Heart left ventricle (tissue), 16 donors: ENCODE results near the gene PCDHB13. TPM values are rescaled to one million over a fixed set of nuclear protein-coding genes. Genes with fewer than 3 reads are reported as not detected.
"Not testable (repeated sequence)": the region's sequence is repeated elsewhere in the genome, so short reads cannot be mapped to it uniquely, and the experiment has no call there.

Experiments
- ATAC-seq, 4 donors: fragments of 200-7000 bp; cut with Tn5 transposase; one replicate each; pipeline ENCODE4 v1.9.1; 2020 to 2022; ENCODE audit warnings: moderate library complexity in 4 of 4, mild to moderate bottlenecking in 3 of 4, moderate number of reproducible peaks in 1 of 4
- DNase-seq, 5 donors: peaks; one replicate each; pipeline ENCODE4 v3.0.0-alpha.2; 2020
- H3K27ac ChIP-seq, 12 donors: fragments of 200-600 bp; sonication (generic) in 4 of 12; one replicate each; pipeline versions ENCODE4 v1.5.0 to v1.8.0; 2016 to 2022; ENCODE audit warnings: mild to moderate bottlenecking in 2 of 12
- H3K27me3 ChIP-seq, 9 donors: fragments of 200-600 bp; sonication (generic) in 2 of 9; one replicate each; pipeline versions ENCODE4 v1.5.1 to v1.8.0; 2016 to 2022; ENCODE audit warnings: mild to moderate bottlenecking in 3 of 9
- H3K36me3 ChIP-seq, 9 donors: fragments of 200-600 bp; sonication (generic) in 2 of 9; one replicate each; pipeline versions ENCODE4 v1.5.0 to v1.8.0; 2018 to 2022; ENCODE audit warnings: mild to moderate bottlenecking in 2 of 9
- H3K4me1 ChIP-seq, 12 donors: fragments of 200-600 bp; sonication (generic) in 4 of 12; one replicate each; pipeline versions ENCODE4 v1.5.0 to v1.8.0; 2016 to 2022; ENCODE audit warnings: mild to moderate bottlenecking in 3 of 12
- H3K4me3 ChIP-seq, 12 donors: fragments of 200-600 bp; sonication (generic) in 4 of 12; one replicate each; pipeline versions ENCODE4 v1.5.0 to v1.8.0; 2017 to 2022; ENCODE audit warnings: mild to moderate bottlenecking in 9 of 12, moderate library complexity in 4 of 12
- H3K9me3 ChIP-seq, 12 donors: fragments of 200-600 bp; sonication (generic) in 4 of 12; one replicate each; pipeline versions ENCODE4 v1.5.0 to v1.8.0; 2016 to 2022; ENCODE audit warnings: mild to moderate bottlenecking in 1 of 12
- CTCF ChIP-seq, 12 donors: fragments of 200-600 bp; sonication (generic) in 4 of 12; IDR thresholded peaks; one replicate each; pipeline versions ENCODE4 v1.5.0 to v1.8.0; 2018 to 2022; ENCODE audit warnings: antibody characterized with exemption in 12 of 12, mild to moderate bottlenecking in 5 of 12
- POLR2A ChIP-seq, 2 donors: fragments of 450-650 bp; IDR thresholded peaks; one replicate each; pipeline ENCODE4 v1.6.1; 2017; ENCODE audit warnings: antibody characterized with exemption in 2 of 2, mild to moderate bottlenecking in 2 of 2, moderate library complexity in 2 of 2
- whole genome bisulfite sequencing, 4 donors: extraction: QIAGEN DNeasy Blood & Tissue Kit in 2 of 4; methylation state at CpG; one replicate each; pipeline versions ENCODE4 v1.1.5 to v1.1.7; 2013 to 2018; 5-methylcytosine and 5-hydroxymethylcytosine counted together
- intact Hi-C, 10 donors: fragments of 100-400 bp; cut with DNase I; formaldehyde crosslinking; loops; one replicate each; pipeline versions ENCODE4 v1.11.1 to v1.14.2; 2022
- polyA plus RNA-seq, 2 donors: library from polyadenylated mRNA; stranded (reverse); fragments of 200-250 nt; gene quantifications; one replicate each; pipeline ENCODE4 v1.2.3, GENCODE V29; 2013
- total RNA-seq, 9 donors: library from RNA; depleted of rRNA in 2 of 9; stranded (reverse); fragments of >200 nt in 2 of 9; fragmentation: NEBNext Ultra II Directional in 3 of 9; extraction: Animal tissue kit (Norgen Biotek cat#: 25700) in 3 of 9; gene quantifications; one replicate each; pipeline versions ENCODE4 v1.1.0 to v1.2.4, GENCODE V29; 2016 to 2023
- donor health status: ischemic (EF 13 %, LVEDD 7.1; RV severe dilation, severe dysfunction).
- donor health status: healthy with polysubstance abuse.
- donor health status: DM: no; HTN: yes; CAD: no.
- donor health status: DM: no; HTN: no; CAD: no.
- donor health status: ischemic (EF 25% LVEDD 6.9; RV normal size, moderate dysfunction).
- donor health status: ischemic (EF 25% LVEDD 5.7; RV mildly dilated, moderate dysfunction).
- donor health status: healthy.
- donor health status: DM: yes; HTN: yes; CAD: no.
- donor health status: ischemic (EF 35%, LVEDD 5.7; RV mildly dilated, moderate dysfunction).
- donor health status: nonischemic (EF 11% LVEDD 7.7; RV severe dilation, severe dysfunction).
- donor health status: DM: yes; HTN: yes; CAD: no.
- donor health status: PGD.
- donor health status: ischemic (EF 29% LVEDD 5.4; RV normal size, mild dysfunction).
- donor health status: nonischemic (EF 23%, LVEDD 6.1; RV moderate dilation, normal function).

The PCDHB13 gene
- total and polyA plus RNA-seq, 11 donors: 0.99 to 5.9 (median 3.6) TPM

- ATAC-seq: peak in 3 of 4 donors; percentile 55 to 88 (median 71)
- not testable (repeated sequence) for H3K4me1 ChIP-seq, H3K36me3 ChIP-seq, H3K27ac ChIP-seq, DNase-seq
- peaks cover 0 to 79% (median 27%) of the 10 kb centered on the region in 12 donors for H3K9me3 ChIP-seq
- intact Hi-C loops: loop anchor here in 3 of 10 donors (10.0 kb wide), 1 partner anchor 387 kb away; no protein-coding TSS in a partner anchor
- H3K4me3 ChIP-seq: peak within 1 kb of the TSS in 3 of 12 donors; percentile 19 to 48 (median 40)
- peaks cover 0 to 71% (median 33%) of the 10 kb centered on the region in 9 donors for H3K27me3 ChIP-seq
- TF ChIP-seq CTCF (IDR thresholded peaks at IDR 0.05): peak in 5 of 12 donors; percentile 5 to 52 (median 8)
- 17 to 27% (median 23%) methylated on average over 14 to 15 of the region's 18 CpGs for WGBS, 4 donors
Measured at GRCh38 chr5:141177577-141178191, 36.0 kb upstream of the PCDHB13 start, which contains the start of gene PCDHB8. TSS of gene PCDHB8 (plus strand) at chr5:141177790. CDS start at chr5:141178035, 245 bp downstream.

DNA sequence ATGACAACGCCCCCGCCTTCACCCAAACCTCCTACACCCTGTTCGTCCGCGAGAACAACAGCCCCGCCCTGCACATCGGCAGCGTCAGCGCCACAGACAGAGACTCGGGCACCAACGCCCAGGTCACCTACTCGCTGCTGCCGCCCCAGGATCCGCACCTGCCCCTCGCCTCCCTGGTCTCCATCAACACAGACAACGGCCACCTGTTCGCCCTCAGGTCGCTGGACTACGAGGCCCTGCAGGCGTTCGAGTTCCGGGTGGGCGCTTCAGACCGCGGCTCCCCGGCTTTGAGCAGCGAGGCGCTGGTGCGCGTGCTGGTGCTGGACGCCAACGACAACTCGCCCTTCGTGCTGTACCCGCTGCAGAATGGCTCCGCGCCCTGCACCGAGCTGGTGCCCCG lies 34.3 kb upstream of the PCDHB13 start:
- H3K27ac ChIP-seq, H3K4me1 ChIP-seq, H3K4me3 ChIP-seq, DNase-seq, H3K36me3 ChIP-seq, ATAC-seq: not testable (repeated sequence)
- intact Hi-C loops: loop anchor here in 3 of 10 donors (10.0 kb wide), 1 partner anchor 385 kb away; no protein-coding TSS in a partner anchor
- peaks cover 0 to 78% (median 24%) of the 10 kb centered on the region in 12 donors for H3K9me3 ChIP-seq
- 33 to 37% (median 36%) methylated on average over 31 to 36 of the region's 39 CpGs for WGBS, 4 donors
- peaks cover 0 to 76% (median 33%) of the 10 kb centered on the region in 9 donors for H3K27me3 ChIP-seq

DNA sequence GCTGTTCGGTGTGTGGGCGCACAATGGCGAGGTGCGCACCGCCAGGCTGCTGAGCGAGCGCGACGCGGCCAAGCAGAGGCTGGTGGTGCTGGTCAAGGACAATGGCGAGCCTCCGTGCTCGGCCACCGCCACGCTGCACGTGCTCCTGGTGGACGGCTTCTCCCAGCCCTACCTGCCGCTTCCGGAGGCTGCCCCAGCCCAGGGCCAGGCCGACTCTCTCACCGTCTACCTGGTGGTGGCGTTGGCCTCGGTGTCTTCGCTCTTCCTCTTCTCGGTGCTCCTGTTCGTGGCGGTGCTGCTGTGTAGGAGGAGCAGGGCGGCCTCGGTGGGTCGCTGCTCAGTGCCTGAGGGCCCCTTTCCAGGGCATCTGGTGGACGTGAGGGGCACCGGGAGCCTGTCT lies 33.8 kb upstream of the PCDHB13 start:
- not testable (repeated sequence) for DNase-seq, H3K4me3 ChIP-seq, ATAC-seq, H3K4me1 ChIP-seq, H3K36me3 ChIP-seq, H3K27ac ChIP-seq
- 23 to 41% (median 34%) methylated on average over 3 to 32 of the region's 32 CpGs for WGBS, 4 donors
- intact Hi-C loops: loop anchor here in 5 of 10 donors (5.0 to 10.0 kb wide), 2 partner anchors 382 to 385 kb away; no protein-coding TSS in a partner anchor
- peaks cover 0 to 75% (median 29%) of the 10 kb centered on the region in 9 donors for H3K27me3 ChIP-seq
- peaks cover 0 to 78% (median 26%) of the 10 kb centered on the region in 12 donors for H3K9me3 ChIP-seq

DNA sequence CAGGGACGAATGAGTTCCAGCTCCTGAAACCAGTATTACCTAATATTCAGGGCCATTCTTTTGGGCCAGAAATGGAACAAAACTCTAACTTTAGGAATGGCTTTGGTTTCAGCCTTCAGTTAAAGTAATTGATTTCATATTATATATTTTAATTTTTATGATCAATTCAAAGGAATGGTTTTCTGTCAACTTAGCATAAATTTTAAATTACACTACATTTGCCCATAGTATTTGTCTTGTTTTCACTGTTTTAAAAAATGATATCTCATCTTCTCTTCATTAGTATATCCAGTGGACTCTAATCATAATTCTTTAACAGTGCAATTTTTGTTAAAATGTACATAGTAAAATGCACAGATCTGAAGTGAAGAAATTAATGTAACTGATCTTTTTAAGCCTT lies 33.4 kb upstream of the PCDHB13 start:
- TF ChIP-seq POLR2A (IDR thresholded peaks at IDR 0.05): no peak
- no peak for TF ChIP-seq CTCF (IDR thresholded peaks at IDR 0.05)
- intact Hi-C loops: loop anchor here in 2 of 10 donors (5.0 to 10.0 kb wide), 2 partner anchors 382 to 384 kb away; no protein-coding TSS in a partner anchor
- WGBS, 4 donors: 46 to 64% (median 49%) methylated on average over 1 of the region's 1 CpG
- no peak for DNase-seq
- Histone ChIP-seq H3K9me3 (peaks cover 0 to 78% (median 29%) of the 10 kb centered on the region in 12 donors), H3K36me3 (peaks cover 0 to 4% (median 0%) of the 10 kb centered on the region in 9 donors), H3K27ac (no peak overlapping the region), H3K4me1 (no peaks in the 10 kb centered on the region), H3K27me3 (peaks cover 0 to 72% (median 24%) of the 10 kb centered on the region in 9 donors), H3K4me3 (no peak overlapping the region)
- ATAC-seq: no peak

DNA sequence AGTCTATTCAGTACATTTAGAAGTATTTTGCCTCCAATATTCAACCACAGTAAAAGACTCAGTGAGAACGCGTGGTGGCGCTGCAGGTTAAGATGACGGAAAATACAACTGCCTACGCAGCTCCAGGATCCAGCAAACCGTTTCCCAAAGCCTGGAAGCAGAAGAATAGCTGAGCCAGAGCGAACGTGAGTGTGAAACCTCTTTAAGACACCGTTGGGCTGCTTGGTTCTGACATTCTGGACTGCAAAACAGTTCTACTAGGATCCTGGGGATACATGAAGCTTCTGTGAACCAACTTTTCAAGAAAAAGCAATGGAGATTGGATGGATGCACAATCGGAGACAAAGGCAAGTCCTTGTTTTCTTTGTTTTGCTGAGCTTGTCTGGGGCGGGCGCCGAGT lies 31.5 kb upstream of the PCDHB13 start, which contains the start of gene PCDHB16:
Gene PCDHB16 (plus strand): TSS at position 140 of the 400 bp plus-strand sequence. CDS start 173 bp downstream, at position 313.
- H3K36me3 ChIP-seq: peaks cover 0 to 8% (median 0%) of the 10 kb centered on the region in 9 donors
- H3K4me1 ChIP-seq: no peaks in the 10 kb centered on the region
- 7 to 17% (median 13%) methylated on average over 13 of the region's 13 CpGs for WGBS, 4 donors
- peak within 1 kb of the TSS in 8 of 12 donors; percentile 2 to 72 (median 27) for H3K27ac ChIP-seq
- peaks cover 0 to 78% (median 30%) of the 10 kb centered on the region in 12 donors for H3K9me3 ChIP-seq
- H3K4me3 ChIP-seq: peak within 1 kb of the TSS in 10 of 12 donors; percentile 30 to 62 (median 48)
- ATAC-seq: peak in 3 of 4 donors; percentile 33 to 70 (median 37)
- TF ChIP-seq POLR2A (IDR thresholded peaks at IDR 0.05): no peak
- TF ChIP-seq CTCF (IDR thresholded peaks at IDR 0.05): peak in 9 of 12 donors; percentile 9 to 56 (median 45)
- intact Hi-C loops: loop anchor here in 2 of 10 donors (5.0 to 10.0 kb wide), 2 partner anchors 380 to 383 kb away; no protein-coding TSS in a partner anchor
- DNase-seq: peak in 2 of 5 donors; percentile 41 to 55
- H3K27me3 ChIP-seq: peaks cover 0 to 67% (median 13%) of the 10 kb centered on the region in 9 donors

DNA sequence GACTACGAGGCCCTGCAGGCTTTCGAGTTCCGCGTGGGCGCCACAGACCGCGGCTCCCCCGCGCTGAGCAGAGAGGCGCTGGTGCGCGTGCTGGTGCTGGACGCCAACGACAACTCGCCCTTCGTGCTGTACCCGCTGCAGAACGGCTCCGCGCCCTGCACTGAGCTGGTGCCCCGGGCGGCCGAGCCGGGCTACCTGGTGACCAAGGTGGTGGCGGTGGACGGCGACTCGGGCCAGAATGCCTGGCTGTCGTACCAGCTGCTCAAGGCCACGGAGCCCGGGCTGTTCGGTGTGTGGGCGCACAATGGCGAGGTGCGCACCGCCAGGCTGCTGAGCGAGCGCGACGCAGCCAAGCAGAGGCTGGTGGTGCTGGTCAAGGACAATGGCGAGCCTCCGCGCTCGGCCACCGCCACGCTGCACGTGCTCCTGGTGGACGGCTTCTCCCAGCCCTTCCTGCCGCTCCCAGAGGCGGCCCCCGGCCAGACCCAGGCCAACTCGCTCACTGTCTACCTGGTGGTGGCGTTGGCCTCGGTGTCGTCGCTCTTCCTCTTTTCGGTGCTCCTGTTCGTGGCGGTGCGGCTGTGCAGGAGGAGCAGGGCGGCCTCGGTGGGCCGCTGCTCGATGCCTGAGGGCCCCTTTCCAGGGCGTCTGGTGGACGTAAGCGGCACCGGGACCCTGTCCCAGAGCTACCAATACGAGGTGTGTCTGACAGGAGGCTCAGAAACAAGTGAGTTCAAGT lies 29.4 kb upstream of the PCDHB13 start:
- 30 to 50% (median 35%) methylated on average over 9 to 59 of the region's 69 CpGs for WGBS, 4 donors
- peaks cover 0 to 80% (median 28%) of the 10 kb centered on the region in 12 donors for H3K9me3 ChIP-seq
- intact Hi-C loops: loop anchor here in 2 of 10 donors (5.0 to 10.0 kb wide), 2 partner anchors 378 to 381 kb away; no protein-coding TSS in a partner anchor

More for the DNA sequence above, 29.4 kb upstream of the PCDHB13 start:
- not testable (repeated sequence) for DNase-seq, H3K36me3 ChIP-seq, H3K4me1 ChIP-seq, H3K4me3 ChIP-seq, ATAC-seq, H3K27ac ChIP-seq
- H3K27me3 ChIP-seq: peaks cover 0 to 61% (median 6%) of the 10 kb centered on the region in 9 donors
